HepG2 (cell line): ENCODE measurements around the gene HSD17B2. TPM values are rescaled to one million over a fixed set of nuclear protein-coding genes. Genes with fewer than 3 reads are reported as not detected.

ENCODE experiments used
- CSRNP1 ChIP-seq: sonication (generic); formaldehyde crosslinking; IDR thresholded peaks from 2 replicates; pipeline ENCODE4 v1.8.1; 2023; ENCODE audit warnings: mild to moderate bottlenecking, missing genetic modification reagents
- GMEB1 ChIP-seq: sonication (generic); formaldehyde crosslinking; IDR thresholded peaks from 2 replicates; pipeline ENCODE4 v1.5.1; 2020; ENCODE audit warnings: missing genetic modification reagents, mild to moderate bottlenecking, borderline replicate concordance
- JUND ChIP-seq: sonication (generic); formaldehyde crosslinking; IDR thresholded peaks from 2 replicates; pipeline ENCODE4 v1.8.0; 2022; ENCODE audit warnings: mild to moderate bottlenecking, missing genetic modification reagents
- MAX ChIP-seq: IDR thresholded peaks from 2 replicates; pipeline ENCODE4 v1.6.1; 2012; ENCODE audit warnings: inconsistent platforms
- NR2F6 ChIP-seq, 2 experiments: IDR thresholded peaks; 2 replicates each; pipeline ENCODE4 v1.6.1; 2016; ENCODE audit warnings: antibody characterized with exemption in 1 of 2, mild to moderate bottlenecking in 1 of 2
- THYN1 ChIP-seq: sonication (generic); formaldehyde crosslinking; IDR thresholded peaks from 2 replicates; pipeline ENCODE4 v1.8.1; 2023; ENCODE audit warnings: low read depth, mild to moderate bottlenecking, moderate library complexity, missing genetic modification reagents, borderline replicate concordance
- TSC22D2 ChIP-seq: sonication (generic); formaldehyde crosslinking; IDR thresholded peaks from 2 replicates; pipeline ENCODE4 v1.5.1; 2020; ENCODE audit warnings: missing genetic modification reagents, mild to moderate bottlenecking, borderline replicate concordance
- ZBTB37 ChIP-seq: sonication (generic); formaldehyde crosslinking; IDR thresholded peaks from 2 replicates; pipeline ENCODE4 v1.4.0; 2020; ENCODE audit warnings: mild to moderate bottlenecking, missing genetic modification reagents
- ZNF574 ChIP-seq: sonication (generic); formaldehyde crosslinking; IDR thresholded peaks from 2 replicates; pipeline ENCODE4 v1.4.0; 2020; ENCODE audit warnings: missing genetic modification reagents
- ZNF646 ChIP-seq: sonication (generic); formaldehyde crosslinking; IDR thresholded peaks from 2 replicates; pipeline ENCODE4 v1.9.0; 2021; ENCODE audit warnings: mild to moderate bottlenecking, missing genetic modification reagents
- ZNF747 ChIP-seq: sonication (generic); formaldehyde crosslinking; IDR thresholded peaks from 2 replicates; pipeline ENCODE4 v1.8.1; 2023; ENCODE audit warnings: missing genetic modification reagents, mild to moderate bottlenecking, borderline replicate concordance
- polyA plus RNA-seq, 8 experiments: library from polyadenylated mRNA; depleted of rRNA in 3 of 8; stranded (reverse) in 7 of 8; unstranded in 1 of 8; fragments of >200 nt; fragmentation: Illumina TruSeq in 4 of 8; extraction: Trizol in 4 of 8; gene quantifications; 2 replicates each; pipeline versions ENCODE4 v1.2.1 to v1.2.3, GENCODE V29; 2011 to 2016; ENCODE audit warnings: low read depth in 4 of 8, missing spikeins in 1 of 8, mixed read lengths in 1 of 8; ENCODE audit not compliant: insufficient read depth in 1 of 8
- total RNA-seq, 5 experiments: library from RNA; depleted of rRNA; stranded (reverse); fragments of >200 nt; fragmentation: Illumina TruSeq; extraction: Trizol; gene quantifications; 2 replicates each; pipeline ENCODE4 v1.2.3, GENCODE V29; 2016; ENCODE audit warnings: low read depth in 1 of 5

The HSD17B2 gene
- total and polyA plus RNA-seq, 2 of the 13 experiments (the other 11 are each of a cell fraction or from before 2014, with no cell fraction given): 26.3 to 69.3 TPM

- 0 out of 2 replicates have a peak, but pooled peaks have one; percentile 17 for TF ChIP-seq GMEB1 (CRISPR knock-in tag)
- peak; percentile 73 for TF ChIP-seq ZNF747 (CRISPR knock-in tag)
- 0 out of 2 replicates have a peak, but pooled peaks have one; percentile 9 for TF ChIP-seq NR2F6 (IDR thresholded peaks at IDR 0.05)
- peak; percentile 57 for TF ChIP-seq NR2F6 (CRISPR knock-in tag; IDR thresholded peaks at IDR 0.05)
- TF ChIP-seq ZNF646: peak; percentile 89; the same call in 1 of the 2 replicates
- TF ChIP-seq MAX: peak; percentile 55
- no peak for TF ChIP-seq ZBTB37 (CRISPR knock-in tag)
- peak; percentile 35; the same call in 1 of the 2 replicates for TF ChIP-seq CSRNP1
- TF ChIP-seq JUND: peak; percentile 59; the same call in 1 of the 2 replicates
- TF ChIP-seq ZNF574 (CRISPR knock-in tag): peak; percentile 37; the same call in 1 of the 2 replicates
- 0 out of 2 replicates have a peak, but pooled peaks have one; percentile 66 for TF ChIP-seq THYN1 (CRISPR knock-in tag)
- no peak for TF ChIP-seq TSC22D2
Measured at GRCh38 chr16:82034981-82035612, at the start of gene HSD17B2 (continued).
